Midbrain (tissue), 1 donor: Measurements from ENCODE around the gene CDH18.

ENCODE experiments used
- DNase-seq: peaks from one replicate; lab custom pipeline; 2025; lab: John Stamatoyannopoulos, UW

The CDH18 gene

DNA sequence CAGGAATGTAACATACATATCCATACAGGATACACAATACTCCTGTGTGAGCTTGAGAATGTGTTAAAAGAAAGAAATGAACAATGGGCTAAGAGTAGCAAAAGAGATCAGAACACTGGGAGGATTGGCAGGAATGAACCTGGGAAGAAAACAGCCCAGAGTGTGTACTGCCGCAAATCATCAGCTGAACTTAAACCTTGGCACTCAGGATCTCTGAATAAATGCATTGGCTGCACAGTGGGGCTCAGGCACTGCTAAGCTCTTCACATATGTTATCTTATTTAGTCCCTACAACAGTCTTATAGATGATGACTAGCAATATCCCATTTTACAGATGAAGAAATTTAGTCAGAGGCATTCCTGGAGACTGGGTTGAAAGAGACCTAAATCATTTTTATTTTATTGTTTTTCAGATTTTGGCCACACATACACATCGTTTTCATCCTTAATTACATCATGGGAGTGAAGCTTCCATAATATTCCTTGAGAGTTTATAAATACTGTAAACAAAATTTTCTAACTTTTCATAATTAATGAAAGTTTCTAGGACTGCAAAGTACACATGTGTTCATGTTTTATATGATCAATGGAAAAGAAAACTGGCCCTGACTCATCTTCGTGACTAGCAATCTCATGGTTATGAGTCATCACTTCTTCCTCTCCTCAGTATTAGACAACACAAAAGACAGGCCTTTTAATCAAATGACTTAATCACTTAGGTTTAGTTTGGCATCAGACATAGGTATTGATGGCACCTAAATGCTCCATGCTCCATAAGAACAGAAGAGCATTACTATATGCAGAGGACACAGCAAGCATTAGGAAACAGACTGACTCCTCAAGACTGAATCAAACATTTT, 59.2 kb downstream of the CDH18 start:
- no peak for DNase-seq

GRCh38 chr5:19927919-19928318, 60.1 kb downstream of the CDH18 start:
- no peak for DNase-seq

- no peak for DNase-seq
Observed at GRCh38 chr5:19927170-19927569, 60.8 kb downstream of the CDH18 start.

- DNase-seq, result no peak
Observed at GRCh38 chr5:19923742-19924141, 64.3 kb downstream of the CDH18 start.

DNA sequence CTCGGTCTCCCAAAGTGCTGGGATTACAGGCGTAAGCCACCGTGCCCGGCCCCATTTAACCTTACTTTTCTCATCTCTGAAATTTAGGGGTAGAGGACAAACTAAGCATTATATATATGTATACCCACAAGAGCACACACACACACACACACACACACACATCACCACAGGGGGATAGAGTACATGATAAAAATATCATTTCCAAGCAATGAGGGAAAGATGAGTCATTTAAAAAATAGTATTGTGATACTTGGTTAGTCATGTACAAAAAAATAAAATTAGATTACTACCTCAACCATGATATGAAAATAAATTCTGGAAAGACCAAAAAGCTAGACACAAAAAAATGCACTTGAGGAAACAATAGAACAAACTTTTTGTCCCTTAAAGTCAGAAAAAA, 67.2 kb downstream of the CDH18 start:
- DNase-seq, result no peak

GRCh38 chr5:19918780-19919179, 69.2 kb downstream of the CDH18 start:
- DNase-seq, result no peak

- DNase-seq, result no peak
Observed at GRCh38 chr5:19917588-19918122, 70.3 kb downstream of the CDH18 start.

GRCh38 chr5:19910136-19910535, 77.9 kb downstream of the CDH18 start:
- no peak for DNase-seq

DNA sequence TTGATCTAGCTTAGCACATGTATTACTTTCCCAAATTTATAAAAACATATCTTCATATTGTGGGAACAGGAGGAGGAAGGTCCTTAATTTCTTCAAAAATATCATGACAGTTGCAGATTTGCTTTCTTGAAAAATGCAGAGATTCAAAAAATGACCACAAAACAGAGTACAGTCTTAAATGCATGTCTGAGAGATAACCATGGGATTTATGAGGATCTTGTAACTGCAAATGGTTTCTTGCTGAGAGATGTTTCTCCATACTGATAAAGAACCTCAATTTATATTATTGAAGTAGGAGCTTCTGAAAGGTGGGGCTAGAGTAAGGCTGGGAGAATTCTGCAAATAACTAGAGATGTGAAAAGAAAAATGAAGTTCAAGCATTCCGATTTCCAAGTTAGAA, 83.2 kb downstream of the CDH18 start:
- no peak for DNase-seq

DNA sequence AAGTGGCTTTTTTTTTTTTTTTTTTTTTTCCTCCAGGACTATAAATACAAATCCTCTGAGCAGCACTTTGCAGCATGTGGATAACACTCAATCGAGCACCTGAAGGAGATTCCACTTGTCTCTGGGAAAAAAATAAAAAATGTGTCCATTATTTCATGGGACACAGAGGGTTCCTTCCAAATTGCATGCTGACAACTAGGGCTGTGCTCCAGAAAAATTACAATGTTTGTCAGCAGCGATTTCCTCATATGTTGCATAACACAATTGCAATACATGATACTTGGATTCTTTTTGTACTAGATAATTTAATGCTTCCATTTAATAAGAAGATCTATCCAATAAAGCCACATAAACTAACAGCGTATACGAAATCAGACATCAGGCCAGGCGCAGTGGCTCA, 84.4 kb downstream of the CDH18 start:
- DNase-seq, result no peak

DNA sequence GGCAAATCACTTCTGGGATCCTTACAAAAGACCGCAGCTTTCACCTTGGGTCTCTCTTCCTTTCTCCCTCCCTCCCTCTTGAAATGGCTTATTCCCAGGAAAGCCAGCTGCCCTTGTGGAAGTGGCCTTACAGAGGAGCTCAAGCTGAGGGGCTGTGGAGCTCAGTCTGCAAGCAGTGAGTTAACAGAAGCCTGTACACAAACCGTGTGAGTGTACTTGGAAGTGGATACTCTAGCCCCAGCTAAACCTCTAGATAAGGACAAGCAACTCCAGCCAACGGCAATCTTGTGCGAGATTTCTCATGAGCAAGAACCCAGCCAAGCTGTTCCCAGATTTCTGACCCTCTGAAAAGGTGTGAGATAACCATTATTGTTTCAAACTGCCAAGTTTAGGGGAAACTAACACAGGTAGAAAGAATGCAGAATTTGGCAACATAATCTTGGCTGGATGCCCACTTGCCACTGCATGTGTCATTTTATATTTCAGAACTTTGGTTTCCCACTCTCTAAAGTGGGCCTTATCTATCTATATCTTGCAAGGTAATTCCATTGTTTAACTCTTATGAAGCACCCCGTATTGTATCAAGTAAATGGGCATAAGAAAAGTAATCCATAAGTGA, 85.6 kb downstream of the CDH18 start:
- no peak for DNase-seq

GRCh38 chr5:19900269-19900668, 87.7 kb downstream of the CDH18 start:
- DNase-seq, result no peak

DNA sequence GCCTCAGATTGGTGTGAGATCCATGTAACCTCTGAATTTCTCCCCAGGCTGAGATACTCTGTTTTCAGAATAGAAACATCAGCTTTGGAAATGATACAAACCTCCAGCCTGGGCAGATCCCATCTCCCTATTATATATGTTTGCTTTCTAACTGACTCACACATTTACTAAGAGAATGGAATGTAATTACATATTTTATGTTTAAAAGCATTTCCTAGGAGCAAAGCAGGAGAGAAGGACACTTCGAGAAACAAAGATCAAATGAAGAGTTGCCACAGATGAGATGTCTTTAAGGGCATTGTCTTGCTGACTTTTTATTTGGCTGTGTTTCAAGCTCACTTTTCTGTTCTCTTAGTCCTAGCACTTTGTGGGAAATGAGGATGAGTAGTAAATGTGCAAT, 96.3 kb downstream of the CDH18 start:
- no peak for DNase-seq

DNA sequence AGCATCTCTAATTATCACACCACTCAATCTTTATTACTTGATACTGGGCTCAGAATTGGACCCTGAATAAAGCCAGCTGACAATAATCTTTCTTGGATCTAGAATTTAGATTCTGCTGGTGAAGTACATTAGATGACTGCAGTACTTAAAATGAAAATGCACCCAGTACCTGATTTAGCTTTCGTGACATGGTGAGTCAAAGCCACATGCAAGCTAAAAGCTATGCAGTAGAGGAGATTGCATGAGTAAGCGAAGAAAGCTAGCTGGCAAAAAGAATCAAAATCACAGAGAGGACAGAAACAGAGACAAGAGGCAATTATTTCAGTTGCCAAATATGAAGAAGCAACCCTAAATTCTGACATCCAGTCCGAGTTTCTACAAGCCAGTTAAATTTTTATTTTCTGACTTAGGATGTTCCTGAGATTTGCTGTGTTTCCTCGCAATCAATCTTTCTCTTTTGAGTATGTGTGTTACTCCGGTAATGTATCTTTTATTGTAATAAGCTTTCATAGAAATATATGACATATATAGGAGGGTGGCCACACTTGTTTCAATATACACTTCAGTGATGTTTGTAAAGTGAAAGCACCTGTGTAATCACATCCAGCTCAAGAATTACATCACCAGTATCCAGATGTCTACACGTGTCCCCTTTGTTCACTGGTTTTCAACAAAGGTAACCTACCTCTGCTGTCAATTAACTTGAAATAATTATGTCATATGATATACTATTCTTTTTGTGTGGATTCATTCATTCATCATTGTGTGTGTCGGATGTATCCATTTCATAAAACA, 101.7 kb downstream of the CDH18 start:
- DNase-seq, result no peak

GRCh38 chr5:19885040-19885824, 102.8 kb downstream of the CDH18 start:
- no peak for DNase-seq

- no peak for DNase-seq
Observed at GRCh38 chr5:19880859-19881436, 107.1 kb downstream of the CDH18 start.

DNA sequence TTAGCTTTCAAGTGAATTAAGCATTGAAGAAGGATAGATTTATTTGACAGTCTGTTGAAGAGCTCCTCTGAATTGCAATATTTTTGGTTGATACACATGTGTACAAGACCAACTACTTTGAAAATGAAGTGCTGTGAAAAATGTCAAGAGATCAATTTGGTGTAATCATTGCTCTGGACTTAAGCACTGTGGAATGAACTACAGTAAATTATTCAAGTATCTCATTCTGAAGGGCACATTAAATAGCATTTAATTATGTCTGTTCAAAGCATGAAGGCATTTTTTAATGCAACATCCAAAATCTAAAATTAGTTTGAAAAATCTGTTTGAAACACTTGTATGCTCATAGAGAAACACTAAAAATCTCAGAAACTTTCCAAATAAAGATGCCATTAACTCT, 107.5 kb downstream of the CDH18 start:
- no peak for DNase-seq

DNA sequence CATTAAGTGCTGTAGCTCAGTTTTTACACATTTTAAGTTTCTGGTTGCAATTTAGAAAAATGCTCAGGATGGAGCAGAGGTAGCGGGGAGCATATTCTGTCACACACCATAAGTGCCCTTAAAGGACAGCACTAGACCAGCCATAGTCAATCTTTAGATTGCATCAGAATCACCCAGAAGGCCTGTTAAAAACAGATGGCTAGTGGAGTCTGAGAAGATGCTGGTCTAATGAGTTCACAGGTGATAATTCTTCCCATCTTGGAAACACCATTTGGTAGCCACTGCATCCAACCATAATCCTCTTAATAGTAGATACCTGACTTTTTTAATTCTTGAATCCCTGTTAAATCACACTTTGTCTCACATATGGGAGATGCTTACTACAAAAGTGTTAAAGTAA, 113.2 kb downstream of the CDH18 start:
- DNase-seq, result no peak

GRCh38 chr5:19866090-19866450, 121.9 kb downstream of the CDH18 start:
- DNase-seq, result no peak

DNA sequence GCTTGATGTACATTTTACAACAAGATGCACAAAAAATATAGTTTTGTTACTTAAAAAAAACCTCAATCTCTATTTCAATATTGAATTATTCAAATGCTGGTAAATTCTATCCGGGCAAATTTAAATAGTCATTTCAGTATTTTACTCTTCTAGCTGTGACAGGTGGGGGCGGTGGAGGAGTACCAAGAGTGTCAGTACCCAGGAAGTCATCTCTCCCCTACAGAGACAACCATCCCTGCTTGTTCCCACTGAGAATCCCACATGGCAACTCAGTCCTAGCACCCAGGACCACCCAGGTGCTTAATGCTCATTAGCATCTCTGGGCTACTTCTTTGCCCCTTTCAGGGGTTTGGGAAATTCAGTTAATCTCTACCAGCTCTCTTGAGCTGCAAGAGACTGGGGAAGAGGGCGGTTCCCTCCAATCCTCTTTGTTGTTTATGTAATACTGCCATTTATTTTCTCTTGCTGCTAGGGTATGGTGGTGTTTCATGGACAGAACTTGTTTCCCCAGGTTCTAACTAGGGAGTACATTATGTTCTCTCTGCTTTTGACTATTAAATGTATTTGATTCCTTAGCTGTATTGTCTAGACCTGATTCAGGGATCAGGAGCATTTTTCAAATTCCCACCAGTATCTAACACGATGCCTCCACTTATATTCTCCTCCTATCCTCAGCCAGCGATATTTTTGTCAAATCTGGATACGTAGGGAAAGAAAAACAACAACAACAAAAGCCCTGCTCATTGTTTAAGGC, 122.5 kb downstream of the CDH18 start:
- no peak for DNase-seq

DNA sequence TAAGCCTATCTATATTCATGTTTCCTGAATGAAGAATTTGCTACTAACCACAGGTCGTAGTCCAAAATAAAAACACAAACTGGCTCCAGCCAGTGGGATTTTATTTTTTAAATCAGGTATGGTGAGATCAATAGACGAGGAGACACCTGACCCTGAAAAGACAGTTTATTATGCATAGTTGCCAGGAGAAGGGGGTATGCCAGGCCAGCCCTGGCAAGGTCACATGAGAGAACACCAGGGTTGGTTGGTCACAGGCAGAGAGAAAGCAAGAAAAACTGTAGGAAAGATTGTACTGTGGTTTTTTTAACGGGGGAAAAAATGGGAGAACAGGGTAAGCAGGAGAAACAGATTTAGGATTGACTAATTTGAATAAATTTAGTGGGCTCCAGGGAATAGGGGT, 125.3 kb downstream of the CDH18 start:
- no peak for DNase-seq
